HG03097 (cell line): ENCODE results near the gene LIMS2.

Source experiments
- ATAC-seq: cut with Tn5 transposase; IDR thresholded peaks from one replicate; pipeline ENCODE4 v1.9.1; 2021; ENCODE audit not compliant: unreplicated experiment, low FRiP score

LIMS2 gene

DNA sequence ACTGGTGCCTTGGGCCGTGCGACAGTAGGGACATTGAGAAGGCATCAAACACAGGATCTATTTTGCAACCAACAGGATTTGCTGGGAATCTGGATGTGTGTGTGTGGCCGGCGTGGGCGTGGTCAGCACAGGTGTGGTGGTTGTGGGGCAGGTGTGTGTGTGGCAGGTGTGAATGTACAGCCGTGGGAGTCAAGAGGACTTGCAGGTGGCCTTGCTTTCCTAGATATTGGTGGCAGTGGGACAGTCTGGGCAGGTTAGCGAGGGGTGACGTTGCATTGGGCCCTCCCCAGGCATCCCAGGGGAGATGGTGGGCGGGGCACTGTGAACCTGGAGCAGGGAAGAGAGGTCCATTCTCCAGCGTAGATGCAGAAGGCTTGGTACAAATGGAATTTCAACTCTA, 3.2 kb upstream of the LIMS2 start:
- no peak for ATAC-seq

DNA sequence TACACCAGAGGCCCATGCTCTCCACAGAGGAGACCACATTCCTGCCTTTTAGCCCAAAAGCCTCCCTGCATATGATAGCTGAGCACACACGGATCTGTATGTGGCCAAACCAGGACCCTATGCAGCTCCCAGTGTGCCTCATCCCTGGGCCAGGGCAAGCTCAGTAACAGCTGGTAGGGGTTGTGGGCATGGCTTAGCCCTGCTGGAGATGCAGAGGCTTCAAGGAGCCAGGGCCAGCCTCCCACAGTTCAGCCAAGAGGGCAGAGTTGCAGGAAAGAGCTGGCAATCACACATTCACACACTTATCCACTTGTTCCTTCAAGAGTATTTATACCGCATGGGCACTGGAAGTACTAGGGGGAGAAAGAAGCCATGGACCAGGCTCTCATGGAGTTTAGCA, 1.6 kb upstream of the LIMS2 start:
- no peak for ATAC-seq

DNA sequence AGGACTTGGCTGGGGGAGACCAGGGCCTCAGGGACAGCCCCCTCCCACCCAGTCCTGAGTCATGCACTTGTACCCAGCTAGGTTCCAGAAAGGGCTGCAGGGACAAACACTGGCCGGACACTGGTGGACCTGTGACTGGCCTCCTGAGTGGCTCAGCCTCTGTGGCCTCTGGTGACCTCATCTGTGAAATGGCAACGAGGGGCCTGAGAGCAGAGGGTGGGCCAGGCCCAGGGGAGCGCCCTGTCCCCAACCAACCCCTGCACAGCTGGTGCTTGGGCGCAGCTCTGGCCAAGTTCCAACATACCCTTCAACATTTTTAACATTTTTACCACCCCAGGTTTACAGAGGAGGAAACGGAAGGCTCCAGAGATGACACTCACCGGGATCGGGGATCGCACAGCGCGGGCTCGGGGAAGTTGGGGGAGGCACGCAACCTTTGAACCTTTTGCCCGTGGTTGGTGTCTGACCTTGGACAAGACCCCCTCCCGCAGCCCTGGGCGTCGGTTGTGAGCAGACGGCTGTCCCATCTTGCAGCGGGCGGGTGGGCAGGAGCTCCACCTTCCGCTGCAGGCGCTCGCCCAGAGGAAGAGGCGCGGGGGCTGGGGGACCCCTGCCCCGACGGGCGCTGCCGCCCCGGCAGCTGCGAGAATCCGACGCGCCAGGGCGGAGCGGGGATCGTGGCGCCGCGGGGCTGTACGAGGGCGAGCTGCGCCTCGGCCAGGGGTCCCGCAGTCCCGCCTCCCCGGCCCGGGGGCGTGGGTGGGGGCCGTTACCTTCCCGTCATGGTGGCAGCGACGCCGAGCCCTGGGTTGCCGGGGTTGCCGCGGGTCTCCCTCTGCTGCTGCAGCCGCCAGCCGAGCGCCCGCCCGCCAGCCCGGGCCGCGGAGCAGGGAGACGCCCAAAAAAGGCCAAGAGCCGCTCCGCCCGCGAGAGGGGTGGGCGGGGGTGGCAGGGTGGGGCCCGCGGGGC, 805 bp downstream of the LIMS2 start:
- ATAC-seq = no peak

DNA sequence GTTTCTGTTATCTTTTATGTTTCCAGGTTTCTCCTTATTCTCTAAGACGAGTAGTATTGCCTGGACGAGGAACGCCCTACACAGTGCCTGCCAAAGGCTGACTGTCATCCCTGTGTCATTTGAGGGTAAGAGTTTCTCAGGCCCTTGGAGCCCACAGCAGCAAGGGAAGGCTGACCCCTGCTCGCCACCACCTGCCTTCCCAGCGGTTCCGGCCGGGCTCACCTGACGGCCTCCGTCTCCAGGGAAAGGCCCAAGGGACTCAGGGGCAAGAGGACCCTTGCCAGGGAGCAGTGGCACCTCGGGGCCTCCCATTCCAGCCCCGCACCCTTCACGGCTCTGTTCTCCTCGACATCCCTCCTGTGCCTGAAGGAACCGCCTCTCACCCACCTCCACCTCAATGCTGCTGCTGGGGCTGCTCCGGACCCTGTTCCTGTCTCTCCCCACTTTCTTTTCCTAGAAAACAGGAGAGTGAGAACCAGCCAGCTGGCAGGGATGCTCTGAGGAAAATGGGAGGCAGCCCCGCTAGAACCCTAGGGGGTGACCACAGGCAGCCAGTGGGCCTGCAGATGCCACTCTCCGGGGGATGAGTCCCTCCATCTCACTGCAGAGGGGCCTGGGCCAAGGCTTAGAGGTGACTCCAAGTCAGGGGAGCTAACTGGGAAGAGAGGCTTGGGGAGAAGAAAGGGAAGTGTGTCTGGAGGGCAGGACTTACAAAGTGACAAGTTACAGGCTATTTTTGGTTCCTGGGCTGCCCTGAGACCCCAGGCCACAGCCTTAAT, 1.9 kb downstream of the LIMS2 start:
- no peak for ATAC-seq

DNA sequence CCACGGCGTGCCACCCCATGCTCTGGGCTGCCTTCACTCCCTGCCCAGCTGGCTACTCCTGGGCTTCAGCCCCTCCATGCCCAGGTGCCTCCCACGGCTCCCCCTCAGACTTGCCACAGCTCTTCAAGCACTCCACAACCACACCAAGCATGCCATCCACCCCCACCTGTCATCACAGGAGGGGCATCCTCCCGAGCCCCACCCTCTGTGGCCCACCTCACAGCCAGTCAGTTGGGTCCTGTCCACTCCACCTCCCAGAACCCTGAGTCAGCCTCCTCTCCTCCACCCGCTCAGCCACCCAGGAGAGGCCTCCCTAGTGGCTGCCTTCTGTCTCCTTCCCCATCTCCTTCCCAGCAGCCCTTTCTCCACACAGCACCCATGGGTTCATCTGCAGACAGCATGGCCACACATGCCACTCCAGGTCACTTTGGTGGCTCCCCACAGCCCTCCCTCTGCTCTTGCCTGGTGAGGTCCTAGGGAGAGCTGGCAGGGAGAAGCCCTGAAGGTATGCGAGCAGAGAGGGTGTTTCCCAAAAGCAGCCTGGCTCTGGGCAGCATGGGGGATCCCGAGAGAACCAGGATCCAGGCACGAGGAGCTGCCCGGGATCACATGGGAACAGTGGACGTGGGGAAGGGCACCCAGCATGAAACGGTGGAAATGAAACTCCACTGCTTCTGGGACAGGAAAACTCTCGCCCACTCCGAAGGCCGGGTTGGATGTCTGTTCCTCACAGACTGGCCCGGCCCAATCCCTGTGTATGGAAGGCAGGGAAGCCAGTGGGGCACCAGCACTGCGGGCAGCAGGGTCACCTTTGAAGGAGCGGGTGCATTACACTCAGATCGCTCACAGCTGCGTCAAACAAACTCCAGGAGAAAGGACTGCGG, 2.7 kb downstream of the LIMS2 start:
- ATAC-seq = no peak

DNA sequence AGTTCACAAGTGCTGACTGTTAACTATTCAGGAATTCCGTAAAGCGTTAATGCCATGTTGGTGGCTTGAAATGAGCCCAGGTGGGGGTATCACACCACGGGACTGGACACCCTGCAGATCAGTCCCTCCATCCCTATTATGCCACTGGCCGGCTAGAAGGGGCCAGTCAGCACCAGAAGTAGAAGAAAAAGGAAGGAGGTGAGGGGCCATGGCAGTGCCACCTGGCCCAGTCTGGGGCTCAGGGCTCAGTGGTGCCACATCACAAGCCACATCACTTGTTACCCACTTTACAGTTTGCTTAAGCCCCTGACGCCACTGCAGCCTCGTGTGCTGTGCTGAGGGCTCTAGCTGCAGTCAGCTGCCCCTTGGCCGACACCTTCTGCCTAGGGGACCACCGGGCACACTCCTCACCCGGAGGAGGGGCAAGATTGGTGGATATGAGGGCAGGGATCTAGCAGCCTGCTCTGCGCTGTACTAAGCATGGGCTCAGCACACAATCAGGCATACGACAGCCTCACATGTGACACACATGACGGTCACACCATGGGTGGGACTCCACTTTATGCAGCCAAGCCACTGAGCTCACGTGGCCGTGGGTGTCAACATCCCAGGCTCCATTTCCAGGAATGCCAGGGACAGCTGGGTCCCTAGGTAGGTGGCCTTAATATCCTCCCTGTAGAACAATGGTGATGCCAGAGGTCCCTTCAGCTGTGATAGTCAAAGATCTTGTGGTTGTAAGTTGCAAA, 3.6 kb downstream of the LIMS2 start:
- ATAC-seq = no peak

DNA sequence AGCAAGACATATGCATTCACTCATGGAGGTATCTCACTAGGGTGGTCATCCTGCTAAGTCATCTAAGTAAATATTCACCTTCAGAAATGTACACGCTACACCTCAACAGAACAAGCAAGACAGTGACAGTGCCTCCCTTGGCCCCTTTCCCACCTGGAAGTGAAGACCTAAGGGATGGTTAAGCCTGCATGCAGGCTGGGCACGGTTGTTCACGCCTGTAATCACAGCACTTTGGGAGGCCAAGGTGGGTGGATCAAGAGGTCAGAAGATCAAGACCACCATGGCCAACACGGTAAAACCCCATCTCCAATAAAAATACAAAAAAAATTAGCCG, 4.4 kb downstream of the LIMS2 start:
- ATAC-seq = no peak

DNA sequence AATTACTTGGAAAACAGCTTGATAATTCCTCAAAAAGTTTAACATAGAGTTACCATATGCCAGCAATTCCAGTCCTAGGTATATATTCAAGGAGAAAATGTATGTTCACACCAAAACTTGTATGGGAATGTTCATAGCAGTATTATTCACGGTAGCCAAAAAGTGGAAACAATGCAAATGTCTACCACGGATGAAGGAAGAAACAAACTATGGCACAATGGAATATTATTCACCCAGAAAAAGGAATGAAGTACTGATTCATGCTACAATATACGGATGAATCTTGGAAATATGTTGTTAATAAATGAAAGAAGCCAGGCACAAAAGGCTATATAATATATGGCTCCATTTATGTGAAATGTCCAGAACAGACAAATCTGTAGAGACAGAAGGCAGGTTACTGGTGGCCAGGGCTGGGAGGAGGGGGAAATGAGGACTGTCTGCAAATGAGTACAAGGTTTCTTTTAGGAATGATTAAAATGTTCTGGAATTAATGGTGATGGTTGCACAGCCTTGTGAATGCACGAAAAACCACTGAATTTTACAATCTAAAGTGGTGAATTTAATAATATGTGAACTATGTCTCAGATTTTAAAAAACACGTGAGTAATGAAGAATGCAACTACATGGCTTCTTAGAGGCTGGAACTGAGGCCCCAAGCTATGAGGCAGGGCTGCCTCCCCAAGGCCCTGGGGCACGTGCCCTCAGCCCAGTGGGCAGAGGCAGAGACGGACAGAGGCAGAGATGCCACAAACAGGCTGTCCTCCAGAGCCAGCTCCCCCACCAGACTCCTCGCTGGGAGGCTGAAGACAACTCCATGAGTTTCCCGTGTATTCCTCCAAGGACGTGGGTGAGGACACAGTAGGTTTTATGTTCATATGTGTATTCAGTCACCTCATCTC, 5.0 kb downstream of the LIMS2 start:
- no peak for ATAC-seq

DNA sequence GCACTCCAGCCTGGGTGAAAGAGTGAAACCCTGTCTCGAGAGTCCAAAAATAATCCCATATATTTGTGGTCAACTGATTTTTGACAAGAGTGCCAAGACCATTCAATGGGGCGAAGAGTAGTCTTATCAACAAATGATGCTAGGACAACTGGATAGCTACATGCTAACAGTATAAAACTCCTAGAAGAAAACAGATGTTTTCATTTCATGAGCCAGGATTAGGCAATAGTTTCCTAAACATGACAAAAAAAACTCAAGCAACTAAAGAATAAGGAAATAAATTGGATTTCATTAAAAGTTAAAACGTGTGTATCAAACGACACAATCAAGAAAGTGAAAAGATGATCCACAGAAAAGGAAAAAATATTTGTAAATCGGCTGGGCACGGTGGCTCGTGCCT, 6.3 kb downstream of the LIMS2 start:
- no peak for ATAC-seq

DNA sequence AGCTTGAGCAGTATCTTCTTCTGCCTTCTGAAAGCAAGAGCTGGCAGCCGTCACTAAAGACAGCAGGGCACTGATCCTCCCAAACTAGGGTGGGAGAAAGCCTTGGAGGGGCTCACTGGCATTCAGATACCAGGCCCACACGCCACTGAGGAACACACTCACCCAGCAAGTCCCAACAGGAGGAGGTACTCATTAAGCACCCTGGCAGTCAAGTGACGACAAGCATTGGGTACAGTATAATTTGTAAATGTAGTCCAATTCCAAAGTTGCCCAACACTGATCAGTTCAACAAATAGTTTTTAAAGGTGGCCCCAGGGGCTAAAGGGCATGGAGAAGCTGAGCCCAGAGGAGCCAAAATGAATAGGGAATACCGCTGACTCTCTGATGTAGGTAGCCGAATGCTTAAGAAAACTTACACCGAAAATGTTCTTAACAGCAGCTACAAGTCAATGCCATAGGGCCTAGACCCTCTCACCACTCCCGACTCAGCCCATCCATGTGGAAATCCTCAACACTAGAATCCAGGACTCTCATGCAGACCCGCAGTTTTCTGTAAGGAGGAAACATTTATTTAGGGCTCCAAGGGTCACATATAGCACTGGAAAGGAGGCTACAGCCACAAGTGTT, 9.9 kb downstream of the LIMS2 start:
- no peak for ATAC-seq

DNA sequence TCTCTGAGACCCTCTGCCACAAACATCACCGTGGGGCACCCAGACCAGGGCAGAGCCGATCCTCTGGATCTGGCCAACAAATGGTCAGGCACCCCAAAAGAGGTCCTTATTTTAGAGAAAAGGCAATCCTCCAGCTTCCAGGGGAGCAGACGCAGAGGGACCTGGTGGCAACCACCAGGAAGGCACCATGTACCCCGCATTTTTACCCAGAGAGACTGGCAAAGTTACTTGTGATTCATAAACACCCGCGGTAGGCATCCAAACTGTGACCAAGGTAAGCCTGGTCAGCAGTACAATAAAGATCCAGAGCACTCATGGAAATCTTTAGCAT, 10.5 kb downstream of the LIMS2 start:
- no peak for ATAC-seq

DNA sequence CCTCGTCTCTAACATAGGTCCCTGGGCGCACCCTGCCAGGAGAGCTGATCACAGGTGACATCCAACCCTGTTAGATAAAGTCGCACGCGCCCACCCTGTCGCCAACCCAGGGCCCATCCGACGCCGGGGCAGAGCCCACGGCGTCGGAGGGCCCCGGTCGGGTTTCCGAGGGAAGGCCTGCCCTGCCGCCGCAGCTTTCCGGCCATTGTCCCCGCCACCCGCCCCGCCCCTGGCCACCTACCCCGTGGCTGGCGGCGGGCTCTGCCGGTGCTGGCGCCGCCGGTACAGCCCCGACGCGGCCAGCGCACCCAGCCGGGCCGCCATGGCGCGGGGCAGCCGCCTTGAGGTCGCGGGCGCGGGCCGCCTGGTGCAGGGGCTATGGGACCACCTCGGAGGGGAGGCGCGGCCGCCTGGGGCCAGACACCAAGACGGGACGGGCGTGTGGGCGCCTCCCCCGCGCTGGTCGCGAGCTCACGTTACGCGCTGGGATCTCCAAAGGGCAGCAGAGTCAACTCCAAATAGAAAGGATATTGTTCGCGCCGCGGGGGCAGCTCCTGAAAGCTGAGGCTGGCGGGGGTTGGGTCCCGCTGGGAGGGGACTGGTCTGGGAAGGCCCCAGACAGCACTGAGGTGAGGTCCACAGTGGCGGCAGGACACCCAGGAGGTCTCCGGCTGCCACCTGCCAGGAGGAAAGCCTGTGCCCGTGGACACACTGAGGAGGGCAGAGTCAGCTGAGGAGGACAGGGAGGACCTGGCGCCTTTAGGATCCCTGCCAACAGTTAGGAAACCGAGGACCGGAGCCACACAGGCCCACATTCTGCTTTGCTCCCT, 11.1 kb downstream of the LIMS2 start:
- ATAC-seq = no peak

DNA sequence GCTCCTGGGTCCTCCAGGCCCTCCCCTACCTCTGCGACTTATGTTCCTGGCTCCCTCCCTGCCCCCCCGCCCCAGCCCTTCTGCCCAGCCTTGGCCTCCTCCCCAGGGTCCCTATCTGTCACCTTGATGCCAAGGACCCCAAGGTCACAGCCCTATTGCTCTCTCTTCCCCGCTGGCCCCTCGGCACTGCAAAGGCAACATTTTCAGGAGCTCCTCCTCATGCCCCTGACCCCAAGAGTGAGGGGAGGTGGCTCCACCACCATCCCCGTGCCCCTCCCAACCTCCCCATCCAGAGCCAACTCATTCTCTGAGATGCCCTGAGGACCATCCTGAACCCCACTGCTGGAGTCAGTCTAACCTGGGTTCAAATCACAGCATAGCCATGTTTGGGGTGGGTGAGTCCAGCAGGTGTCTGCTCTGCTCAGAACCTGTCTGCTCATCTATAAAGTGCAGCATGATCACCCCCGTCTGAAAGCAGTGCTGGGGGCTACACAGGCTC, 11.7 kb downstream of the LIMS2 start:
- ATAC-seq = no peak

DNA sequence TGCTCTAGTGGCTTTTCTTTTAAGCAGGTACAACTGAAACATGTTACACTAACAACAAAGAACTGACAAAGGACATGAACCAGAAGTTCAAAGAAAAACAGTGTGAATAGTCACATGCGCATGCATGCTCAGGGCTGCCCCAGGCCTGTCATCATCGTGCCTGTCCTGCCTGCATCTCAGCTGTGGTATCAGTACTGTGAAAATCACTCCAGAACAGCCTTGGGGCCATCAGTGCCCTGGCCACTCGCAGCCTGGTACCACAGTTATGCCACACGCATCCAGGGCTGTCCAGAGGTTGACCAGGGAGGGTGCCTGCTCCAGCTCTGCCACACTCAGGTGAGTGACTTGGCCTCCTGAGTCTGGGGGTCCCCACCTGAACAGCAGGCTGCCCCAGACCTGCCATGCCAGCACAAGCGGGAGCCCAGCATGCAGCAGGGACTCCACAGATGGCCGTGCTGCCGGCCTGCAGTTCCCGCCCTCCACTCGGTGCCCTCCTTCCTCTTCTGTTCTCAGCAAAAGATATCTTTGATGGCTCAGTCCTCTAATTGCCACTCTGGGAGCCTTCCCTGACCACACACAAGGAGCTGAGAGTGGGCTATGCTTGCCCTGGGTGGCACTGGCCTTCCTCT, 12.3 kb downstream of the LIMS2 start:
- ATAC-seq = no peak

DNA sequence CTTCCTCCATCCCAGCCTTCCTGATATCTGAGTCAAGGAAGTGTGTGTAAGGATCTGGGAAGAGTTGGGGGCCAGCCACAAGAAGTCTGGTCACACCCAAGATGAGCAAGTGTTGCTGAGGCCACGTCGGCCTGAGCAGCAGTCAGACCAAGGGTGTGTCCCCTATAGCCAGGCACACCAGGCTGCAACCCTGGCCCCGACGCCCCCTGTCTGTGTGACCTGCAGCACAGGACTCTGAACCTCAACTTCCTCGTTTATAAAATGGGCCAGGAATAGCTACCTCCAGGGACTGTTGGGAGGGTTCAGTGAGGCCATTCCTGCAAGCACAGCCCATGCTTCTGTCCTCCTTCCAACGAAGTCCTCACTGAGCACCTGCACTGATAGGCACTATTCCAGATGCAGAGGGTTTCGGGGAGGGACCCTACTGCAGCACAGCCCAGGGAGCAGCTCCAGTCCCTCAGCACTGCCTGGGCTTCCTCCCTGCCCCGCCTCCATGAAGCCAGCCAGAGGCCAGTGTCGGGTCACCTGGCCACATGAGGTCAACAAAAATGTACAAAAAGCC, 13.3 kb downstream of the LIMS2 start:
- no peak for ATAC-seq

DNA sequence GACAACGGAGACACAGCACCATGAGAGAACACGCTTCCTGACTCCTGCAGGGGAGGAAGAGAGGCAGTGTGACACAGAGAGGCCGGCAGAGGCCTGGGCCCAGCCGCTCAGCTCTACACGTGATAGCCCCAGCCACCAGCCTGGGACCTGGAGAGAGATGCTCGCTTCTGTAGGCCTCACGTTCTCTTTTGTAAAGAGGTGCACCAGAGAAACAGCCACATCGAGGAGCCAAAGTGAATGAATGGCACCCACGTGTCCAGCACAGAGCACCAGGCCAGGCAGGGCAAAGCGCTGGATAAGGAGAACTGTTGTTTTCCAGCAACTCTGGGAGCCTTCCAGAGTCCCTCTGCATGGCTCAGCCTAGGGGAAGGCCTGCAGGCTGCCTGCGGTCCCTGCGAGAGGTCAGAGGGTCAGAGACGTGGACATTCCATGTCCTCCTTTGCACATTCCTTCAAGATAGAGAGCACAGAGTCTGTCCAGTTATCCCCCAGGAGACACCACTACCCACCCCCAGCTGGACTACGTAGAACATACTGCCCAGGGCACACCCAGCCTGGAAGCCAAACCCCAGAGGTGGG, 14.2 kb downstream of the LIMS2 start:
- ATAC-seq = no peak

DNA sequence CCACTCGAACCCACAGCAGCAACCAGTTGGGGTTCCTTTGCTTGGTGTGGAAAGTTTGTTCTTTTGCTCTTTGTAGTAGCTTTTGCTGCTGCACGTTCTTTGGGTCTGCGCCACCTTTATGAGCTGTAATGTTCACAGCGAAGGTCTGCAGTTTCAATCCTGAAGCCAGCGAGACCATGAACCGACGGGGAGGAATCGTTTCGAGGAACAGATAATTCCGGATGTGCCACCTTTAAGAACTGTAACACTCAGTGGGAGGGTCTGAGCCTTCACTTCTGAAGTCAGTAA, 15.1 kb downstream of the LIMS2 start:
- no peak for ATAC-seq
